GM21360 (cell line): ENCODE measurements around the gene UBQLN4.
A peak's percentile ranks its signal among the peaks of the same experiment; 100 is the strongest.

Source experiments
- ATAC-seq: cut with Tn5 transposase; IDR thresholded peaks from one replicate; pipeline ENCODE4 v1.9.1; 2021; ENCODE audit warnings: mild to moderate bottlenecking, moderate library complexity; ENCODE audit not compliant: unreplicated experiment

UBQLN4 gene

GRCh38 chr1:156020293-156021092, 33.1 kb downstream of the UBQLN4 start, which contains the start of gene SSR2:
Gene SSR2 (minus strand): TSS chr1:156020951. CDS start chr1:156020167, 784 bp downstream.
- peak; percentile 97 for ATAC-seq

GRCh38 chr1:156019946-156020292, 33.7 kb downstream of the UBQLN4 start:
- ATAC-seq: no peak

GRCh38 chr1:156014829-156015228, 38.8 kb downstream of the UBQLN4 start:
- ATAC-seq: no peak

GRCh38 chr1:156012051-156012817, 41.4 kb downstream of the UBQLN4 start:
- no peak for ATAC-seq

- no peak for ATAC-seq
Measured at GRCh38 chr1:156009404-156009803, 44.2 kb downstream of the UBQLN4 start.

GRCh38 chr1:156006666-156007376, 46.8 kb downstream of the UBQLN4 start:
- no peak for ATAC-seq

- ATAC-seq: no peak
Measured at GRCh38 chr1:156004843-156005584, 48.6 kb downstream of the UBQLN4 start.

- ATAC-seq: no peak
Measured at GRCh38 chr1:156003923-156004188, 49.7 kb downstream of the UBQLN4 start.

- ATAC-seq: no peak
Measured at GRCh38 chr1:156002188-156002911, 51.2 kb downstream of the UBQLN4 start.

- ATAC-seq: no peak
Measured at GRCh38 chr1:156001662-156002171, 51.9 kb downstream of the UBQLN4 start.

- no peak for ATAC-seq
Measured at GRCh38 chr1:156001021-156001661, 52.5 kb downstream of the UBQLN4 start.

- ATAC-seq: no peak
Measured at GRCh38 chr1:155999964-156000363, 53.6 kb downstream of the UBQLN4 start.

GRCh38 chr1:155996166-155996565, 57.4 kb downstream of the UBQLN4 start:
- ATAC-seq: no peak

- ATAC-seq: no peak
Measured at GRCh38 chr1:155993595-155993994, 60.0 kb downstream of the UBQLN4 start.

GRCh38 chr1:155990005-155990739, 63.4 kb downstream of the UBQLN4 start:
- ATAC-seq: no peak

GRCh38 chr1:155989242-155990004, 64.2 kb downstream of the UBQLN4 start:
- no peak for ATAC-seq
